Right lobe of liver (tissue), 6 donors: ENCODE data around the gene NDOR1. TPM values are rescaled to one million over a fixed set of nuclear protein-coding genes. Genes with fewer than 3 reads are reported as not detected.

ENCODE experiments used
- ATAC-seq, 4 donors: fragments of 200-7000 bp; cut with Tn5 transposase; one replicate each; pipeline ENCODE4 v1.9.1; 2020; ENCODE audit warnings: mild to moderate bottlenecking in 4 of 4, moderate library complexity in 4 of 4
- DNase-seq, 3 donors: peaks; one replicate each; pipeline ENCODE4 v3.0.0-alpha.2; 2020
- H3K27ac ChIP-seq, 3 donors: fragments of 200-600 bp; one replicate each; pipeline ENCODE4 v1.8.0; 2022
- H3K27me3 ChIP-seq, 2 donors: fragments of 200-600 bp; one replicate each; pipeline ENCODE4 v1.8.0; 2022
- H3K36me3 ChIP-seq, 4 donors: fragments of 200-600 bp; sonication (generic) in 1 of 4; one replicate each; pipeline versions ENCODE4 v1.5.1 to v1.8.0; 2017 to 2022; ENCODE audit warnings: control low read depth in 1 of 4
- H3K4me1 ChIP-seq, 4 donors: fragments of 200-600 bp; sonication (generic) in 1 of 4; one replicate each; pipeline versions ENCODE4 v1.5.1 to v1.8.0; 2017 to 2022; ENCODE audit warnings: control low read depth in 1 of 4
- H3K4me3 ChIP-seq, 3 donors: fragments of 200-600 bp; one replicate each; pipeline ENCODE4 v1.8.0; 2022
- H3K9me3 ChIP-seq, 4 donors: fragments of 200-600 bp; sonication (generic) in 1 of 4; one replicate each; pipeline versions ENCODE4 v1.5.1 to v1.8.0; 2017 to 2022; ENCODE audit warnings: control low read depth in 1 of 4
- CTCF ChIP-seq, 4 donors: fragments of 200-600 bp in 3 of 4; fragments of 450-650 bp in 1 of 4; IDR thresholded peaks; one replicate each; pipeline versions ENCODE4 v1.5.1 to v1.8.0; 2016 to 2022; ENCODE audit warnings: antibody characterized with exemption in 4 of 4, mild to moderate bottlenecking in 2 of 4
- POLR2A ChIP-seq: fragments of 450-650 bp; IDR thresholded peaks from one replicate; pipeline ENCODE4 v1.6.1; 2017; ENCODE audit warnings: antibody characterized with exemption, mild to moderate bottlenecking
- WGBS: methylation state at CpG from one replicate; pipeline ENCODE4 v1.1.6; 2018; ENCODE audit warnings: low coverage, low lambda C conversion rate; ENCODE audit not compliant: insufficient coverage; ENCODE audit errors: missing lambda C conversion rate; 5-methylcytosine and 5-hydroxymethylcytosine counted together
- intact Hi-C, 2 donors: fragments of 100-400 bp; cut with DNase I; formaldehyde crosslinking; loops; one replicate each; pipeline versions ENCODE4 v1.11.2 to v1.14.1; 2022
- total RNA-seq, 6 experiments: library from RNA; depleted of rRNA in 2 of 6; stranded (reverse); fragments of >200 nt in 2 of 6; fragmentation: NEBNext Ultra II Directional in 3 of 6; extraction: Animal tissue kit (Norgen Biotek cat#: 25700) in 3 of 6; gene quantifications; one replicate each; pipeline versions ENCODE4 v1.1.0 to v1.2.4, GENCODE V29; 2016 to 2023
- donor health status: DM: no; HTN: yes; CAD: no.
- donor health status: DM: no; HTN: no; CAD: no.
- donor health status: DM: no; HTN: no; CAD: no.
- donor health status: DM: no; HTN: yes; CAD: no.
- donor health status: DM: no; HTN: yes; CAD: no.

The NDOR1 gene
- total RNA-seq, 6 experiments from 2014 or later = 4.7 to 9.6 (median 7.4) TPM

- no CpG with 5 or more reads among the region's 118 CpGs for WGBS
- H3K9me3 ChIP-seq = no peaks in the 10 kb centered on the region
- peak; percentile 81 to 95 (median 88) for ATAC-seq
- no peak for TF ChIP-seq CTCF (IDR thresholded peaks at IDR 0.05)
- TF ChIP-seq POLR2A = peak; percentile 99
- no peaks in the 10 kb centered on the region for H3K27me3 ChIP-seq
- DNase-seq = peak; percentile 99 to 100 (median 100)
- intact Hi-C loops = no loop called here
- H3K4me3 ChIP-seq = peak within 1 kb of the TSS; percentile 54 to 73 (median 57)
- peaks cover 0 to 73% (median 27%) of the 10 kb centered on the region in 4 donors for H3K4me1 ChIP-seq
- peak within 1 kb of the TSS; percentile 18 to 84 (median 74) for H3K27ac ChIP-seq
- H3K36me3 ChIP-seq = no peaks in the 10 kb centered on the region
These were observed 4.9 kb upstream of the NDOR1 start, which contains the start of gene TPRN for GRCh38 chr9:137200311-137201204. TSS of gene TPRN (minus strand) at chr9:137200741. CDS start at chr9:137200711, 30 bp downstream.

GRCh38 chr9:137201205-137201868, 4.2 kb upstream of the NDOR1 start:
- WGBS = 14% methylated on average over 11 of the region's 23 CpGs
- H3K36me3 ChIP-seq = no peaks in the 10 kb centered on the region
- H3K4me1 ChIP-seq = peaks cover 0 to 69% (median 25%) of the 10 kb centered on the region in 4 donors
- peak overlapping the region; percentile 18 to 84 (median 74) for H3K27ac ChIP-seq
- intact Hi-C loops = no loop called here
- H3K4me3 ChIP-seq = peak overlapping the region; percentile 35 to 73 (median 48)
- H3K9me3 ChIP-seq = no peaks in the 10 kb centered on the region
- ATAC-seq (no peak), DNase-seq (no peak)
- TF ChIP-seq CTCF (IDR thresholded peaks at IDR 0.05) = no peak
- no peaks in the 10 kb centered on the region for H3K27me3 ChIP-seq

- Histone ChIP-seq H3K27me3 (no peaks in the 10 kb centered on the region), H3K4me3 (no peak overlapping the region), H3K36me3 (no peaks in the 10 kb centered on the region), H3K4me1 (peaks cover 0 to 59% (median 22%) of the 10 kb centered on the region in 4 donors), H3K9me3 (no peaks in the 10 kb centered on the region), H3K27ac (peak overlapping the region in 1 of 3 donors; percentile 84)
- no peak for DNase-seq
- TF ChIP-seq CTCF (IDR thresholded peaks at IDR 0.05) (no peak), POLR2A (no peak)
- intact Hi-C loops = no loop called here
- no peak for ATAC-seq
- WGBS = 7% methylated on average over 5 of the region's 8 CpGs
These were observed 2.5 kb upstream of the NDOR1 start for GRCh38 chr9:137202966-137203365.

GRCh38 chr9:137204731-137205125, 772 bp upstream of the NDOR1 start:
- Histone ChIP-seq H3K4me1 (peaks cover 0 to 49% (median 22%) of the 10 kb centered on the region in 4 donors), H3K27me3 (no peaks in the 10 kb centered on the region), H3K36me3 (no peaks in the 10 kb centered on the region), H3K4me3 (peak overlapping the region; percentile 97 to 100 (median 99)), H3K9me3 (no peaks in the 10 kb centered on the region), H3K27ac (peak overlapping the region in 2 of 3 donors; percentile 54 to 80)
- ATAC-seq (no peak), DNase-seq (no peak)
- TF ChIP-seq POLR2A (no peak), CTCF (IDR thresholded peaks at IDR 0.05) (no peak)
- intact Hi-C loops = no loop called here
- WGBS = 14% methylated on average over 19 of the region's 21 CpGs
